Testis (tissue), 3 donors: ENCODE results near the gene NDRG4. TPM values are rescaled to one million over a fixed set of nuclear protein-coding genes. Genes with fewer than 3 reads are reported as not detected.

Experiments used
- DNase-seq: peaks from one replicate; pipeline ENCODE4 v3.0.0-alpha.2; 2019
- H3K27ac ChIP-seq, 2 donors: fragments of 200-600 bp; sonication (generic); one replicate each; pipeline ENCODE4 v1.5.1; 2019
- H3K27me3 ChIP-seq: fragments of 200-600 bp; sonication (generic); one replicate; pipeline ENCODE4 v1.5.1; 2019
- H3K36me3 ChIP-seq: fragments of 200-600 bp; sonication (generic); one replicate; pipeline ENCODE4 v1.5.1; 2017; ENCODE audit warnings: low read depth; ENCODE audit errors: missing control alignments
- H3K4me1 ChIP-seq: fragments of 200-600 bp; sonication (generic); one replicate; pipeline ENCODE4 v1.5.1; 2019
- H3K4me3 ChIP-seq, 2 donors: fragments of 200-600 bp; sonication (generic); one replicate each; pipeline ENCODE4 v1.5.1; 2017 to 2019
- H3K9me3 ChIP-seq: fragments of 200-600 bp; sonication (generic); one replicate; pipeline ENCODE4 v1.5.1; 2017
- POLR2A ChIP-seq: fragments of 450-650 bp; IDR thresholded peaks from one replicate; pipeline ENCODE4 v1.6.1; 2017; ENCODE audit warnings: antibody characterized with exemption, mild to moderate bottlenecking, moderate library complexity
- WGBS, 2 donors: methylation state at CpG; one replicate each; pipeline ENCODE4 v1.1.5; 2018; 5-methylcytosine and 5-hydroxymethylcytosine counted together
- intact Hi-C: fragments of 100-400 bp; cut with DNase I; formaldehyde crosslinking; loops from one replicate; pipeline ENCODE4 v1.15.1; 2023; ENCODE audit warnings: low total_unique reads
- polyA plus RNA-seq: library from polyadenylated mRNA; stranded (reverse); fragments of 350-450 nt; fragmentation: Illumina TruSeq; extraction: RNeasy Lipid Tissue Mini Kit (QIAGEN cat#74804); gene quantifications from one replicate; pipeline ENCODE4 v1.2.3, GENCODE V29; 2014; ENCODE audit warnings: low read depth, low replicate concordance; ENCODE audit not compliant: insufficient read depth
- total RNA-seq, 2 donors: library from RNA; depleted of rRNA; stranded (reverse); fragments of >200 nt; gene quantifications; one replicate each; pipeline ENCODE4 v1.2.3, GENCODE V29; 2016
- TF ChIP-seq, protein P1 (sequence below), 3 experiments: fragments of 450-650 bp in 2 of 3; fragments of 200-600 bp in 1 of 3; sonication (generic) in 1 of 3; IDR thresholded peaks; one replicate each; pipeline ENCODE4 v1.5.1; 2016 to 2019; ENCODE audit warnings: antibody characterized with exemption in 3 of 3, mild to moderate bottlenecking in 2 of 3, moderate library complexity in 1 of 3

Gene NDRG4
- total and polyA plus RNA-seq, 3 donors from 2014 or later: 142 to 444 (median 375) TPM

DNA sequence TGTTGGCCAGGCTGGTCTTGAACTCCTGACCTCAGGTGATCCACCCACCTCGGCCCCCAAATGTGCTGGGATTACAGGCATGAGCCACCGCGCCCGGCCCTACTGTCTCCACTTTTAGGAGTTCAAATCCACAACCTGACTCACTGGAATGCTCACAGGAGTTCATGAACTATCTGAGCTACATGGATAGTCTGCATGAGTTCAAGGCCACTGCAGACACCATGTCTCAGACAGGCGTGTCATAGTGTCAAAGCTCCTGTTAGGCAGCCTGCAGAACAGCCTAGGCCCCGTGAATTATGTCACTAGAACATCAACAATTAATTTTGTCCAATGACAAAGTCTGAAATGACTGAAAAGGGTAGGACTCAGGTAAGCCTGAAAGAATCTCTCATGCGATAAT lies 38.3 kb upstream of the NDRG4 start:
- Histone ChIP-seq H3K36me3 (no peaks in the 10 kb centered on the region), H3K4me1 (peaks cover 14% of the 10 kb centered on the region), H3K9me3 (no peaks in the 10 kb centered on the region), H3K4me3 (no peak overlapping the region), H3K27me3 (no peaks in the 10 kb centered on the region), H3K27ac (no peak overlapping the region)
- DNase-seq: no peak
- intact Hi-C loops: no loop called here
- TF ChIP-seq, protein P1, sequence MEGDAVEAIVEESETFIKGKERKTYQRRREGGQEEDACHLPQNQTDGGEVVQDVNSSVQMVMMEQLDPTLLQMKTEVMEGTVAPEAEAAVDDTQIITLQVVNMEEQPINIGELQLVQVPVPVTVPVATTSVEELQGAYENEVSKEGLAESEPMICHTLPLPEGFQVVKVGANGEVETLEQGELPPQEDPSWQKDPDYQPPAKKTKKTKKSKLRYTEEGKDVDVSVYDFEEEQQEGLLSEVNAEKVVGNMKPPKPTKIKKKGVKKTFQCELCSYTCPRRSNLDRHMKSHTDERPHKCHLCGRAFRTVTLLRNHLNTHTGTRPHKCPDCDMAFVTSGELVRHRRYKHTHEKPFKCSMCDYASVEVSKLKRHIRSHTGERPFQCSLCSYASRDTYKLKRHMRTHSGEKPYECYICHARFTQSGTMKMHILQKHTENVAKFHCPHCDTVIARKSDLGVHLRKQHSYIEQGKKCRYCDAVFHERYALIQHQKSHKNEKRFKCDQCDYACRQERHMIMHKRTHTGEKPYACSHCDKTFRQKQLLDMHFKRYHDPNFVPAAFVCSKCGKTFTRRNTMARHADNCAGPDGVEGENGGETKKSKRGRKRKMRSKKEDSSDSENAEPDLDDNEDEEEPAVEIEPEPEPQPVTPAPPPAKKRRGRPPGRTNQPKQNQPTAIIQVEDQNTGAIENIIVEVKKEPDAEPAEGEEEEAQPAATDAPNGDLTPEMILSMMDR (IDR thresholded peaks at IDR 0.05): no peak
- no peak for TF ChIP-seq POLR2A
- WGBS, 2 donors: 68 to 82% methylated on average over 7 of the region's 7 CpGs

GRCh38 chr16:58462089-58462488 lies 37.9 kb upstream of the NDRG4 start:
- 58 to 63% methylated on average over 4 of the region's 4 CpGs for WGBS, 2 donors
- intact Hi-C loops: no loop called here
- H3K4me1 ChIP-seq: peaks cover 10% of the 10 kb centered on the region
- no peaks in the 10 kb centered on the region for H3K9me3 ChIP-seq
- H3K36me3 ChIP-seq: no peaks in the 10 kb centered on the region
- no peak overlapping the region for H3K4me3 ChIP-seq
- no peak for DNase-seq
- no peaks in the 10 kb centered on the region for H3K27me3 ChIP-seq
- H3K27ac ChIP-seq: no peak overlapping the region
- TF ChIP-seq, protein P1 (IDR thresholded peaks at IDR 0.05): no peak
- TF ChIP-seq POLR2A: no peak

GRCh38 chr16:58462499-58462996 lies 37.4 kb upstream of the NDRG4 start:
- DNase-seq: no peak
- peaks cover 8% of the 10 kb centered on the region for H3K4me1 ChIP-seq
- TF ChIP-seq, protein P1 (IDR thresholded peaks at IDR 0.05): no peak
- no peak for TF ChIP-seq POLR2A
- intact Hi-C loops: no loop called here
- 36 to 62% methylated on average over 8 to 15 of the region's 15 CpGs for WGBS, 2 donors
- H3K4me3 ChIP-seq: peak overlapping the region in 1 of 2 donors; percentile 83
- peak overlapping the region in 1 of 2 donors; percentile 65 for H3K27ac ChIP-seq
- no peaks in the 10 kb centered on the region for H3K36me3 ChIP-seq
- H3K27me3 ChIP-seq: no peaks in the 10 kb centered on the region
- no peaks in the 10 kb centered on the region for H3K9me3 ChIP-seq

DNA sequence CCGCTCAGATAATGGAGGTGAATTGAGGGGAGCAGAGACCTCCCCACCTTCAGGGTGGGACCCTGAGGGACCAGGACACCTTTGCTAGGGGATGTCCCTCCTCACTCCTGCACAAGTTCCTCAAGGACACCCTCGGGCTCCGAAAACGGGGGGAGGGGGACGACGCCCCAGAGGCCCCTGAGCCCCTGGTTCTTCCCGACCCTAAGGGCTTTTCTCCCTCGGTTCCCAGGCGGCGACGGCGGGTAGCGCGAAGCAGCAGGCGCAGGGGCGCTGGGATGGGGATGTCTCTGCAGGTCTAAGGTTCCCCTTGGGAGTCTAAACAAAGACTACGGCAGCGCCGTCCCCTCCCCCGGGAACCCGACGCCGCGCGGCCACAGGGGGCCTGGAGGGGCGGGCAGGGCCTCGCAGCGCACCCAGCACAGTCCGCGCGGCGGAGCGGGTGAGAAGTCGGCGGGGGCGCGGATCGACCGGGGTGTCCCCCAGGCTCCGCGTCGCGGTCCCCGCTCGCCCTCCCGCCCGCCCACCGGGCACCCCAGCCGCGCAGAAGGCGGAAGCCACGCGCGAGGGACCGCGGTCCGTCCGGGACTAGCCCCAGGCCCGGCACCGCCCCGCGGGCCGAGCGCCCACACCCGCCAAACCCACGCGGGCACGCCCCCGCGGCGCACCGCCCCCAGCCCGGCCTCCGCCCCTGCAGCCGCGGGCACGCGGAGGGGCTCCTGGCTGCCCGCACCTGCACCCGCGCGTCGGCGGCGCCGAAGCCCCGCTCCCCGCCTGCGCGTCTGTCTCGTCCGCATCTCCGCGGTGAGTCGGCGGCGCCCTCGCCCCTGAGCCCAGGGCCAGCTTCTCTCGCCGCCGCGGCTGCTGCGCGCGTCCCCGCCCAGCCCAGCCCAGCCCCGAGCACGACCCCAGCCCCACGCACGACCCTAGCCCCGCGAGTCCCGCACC lies 36.7 kb upstream of the NDRG4 start:
- 6 to 16% methylated on average over 13 to 19 of the region's 113 CpGs for WGBS, 2 donors
- peak; percentile 70 for DNase-seq
- intact Hi-C loops: no loop called here
- Histone ChIP-seq H3K36me3 (no peaks in the 10 kb centered on the region), H3K4me3 (peak overlapping the region; percentile 66 to 83), H3K4me1 (peaks cover 8% of the 10 kb centered on the region), H3K27ac (peak overlapping the region; percentile 80 to 89), H3K9me3 (no peaks in the 10 kb centered on the region), H3K27me3 (no peaks in the 10 kb centered on the region)
- TF ChIP-seq POLR2A: no peak
- TF ChIP-seq, protein P1 (IDR thresholded peaks at IDR 0.05): no peak
